Trophoblast cell (in vitro differentiated cells and primary cell): Measurements from ENCODE around the gene CDYL.
A peak's percentile ranks its signal among the peaks of the same experiment; 100 is the strongest.

ENCODE experiments used
- DNase-seq, 2 donors: peaks; one replicate each; pipeline ENCODE4 v3.0.0-alpha.2; 2016
- H2AFZ ChIP-seq: 2 replicates; pipeline ENCODE4 v1.6.1; 2013; ENCODE audit warnings: low read length, moderate library complexity, mild to moderate bottlenecking; ENCODE audit not compliant: insufficient read depth, poor library complexity
- H2AK5ac ChIP-seq: 2 replicates; pipeline ENCODE4 v1.6.1; 2013; ENCODE audit warnings: mild to moderate bottlenecking, low read length
- H2BK120ac ChIP-seq: 2 replicates; pipeline ENCODE4 v1.6.1; 2013; ENCODE audit warnings: low read length, mild to moderate bottlenecking, moderate library complexity; ENCODE audit not compliant: insufficient read depth, poor library complexity
- H2BK12ac ChIP-seq: 2 replicates; pipeline ENCODE4 v1.6.1; 2013; ENCODE audit warnings: mild to moderate bottlenecking, low read length, moderate library complexity
- H2BK5ac ChIP-seq: 2 replicates; pipeline ENCODE4 v1.6.1; 2013; ENCODE audit warnings: low read length, low read depth, moderate library complexity, mild to moderate bottlenecking; ENCODE audit not compliant: poor library complexity
- H3K14ac ChIP-seq: 2 replicates; pipeline ENCODE4 v1.6.1; 2013; ENCODE audit warnings: mild to moderate bottlenecking, low read length
- H3K18ac ChIP-seq: 2 replicates; pipeline ENCODE4 v1.6.1; 2013; ENCODE audit warnings: mild to moderate bottlenecking, low read length
- H3K23ac ChIP-seq: 2 replicates; pipeline ENCODE4 v1.6.1; 2013; ENCODE audit warnings: low read length
- H3K27ac ChIP-seq: 2 replicates; pipeline ENCODE4 v1.5.1; 2013; ENCODE audit warnings: low read depth, mild to moderate bottlenecking, inconsistent platforms, low read length, moderate library complexity
- H3K27me3 ChIP-seq: 2 replicates; pipeline ENCODE4 v1.6.1; 2013; ENCODE audit warnings: inconsistent platforms, mild to moderate bottlenecking, low read length, moderate library complexity; ENCODE audit not compliant: insufficient read depth
- H3K36me3 ChIP-seq, 2 experiments: 1 replicate in 1 of 2; 2 replicates in 1 of 2; pipeline ENCODE4 v1.6.1; 2013; ENCODE audit warnings: low read length in 2 of 2, mild to moderate bottlenecking in 2 of 2, moderate library complexity in 1 of 2; ENCODE audit not compliant: insufficient read depth in 2 of 2, control insufficient read depth in 1 of 2
- H3K4ac ChIP-seq: 2 replicates; pipeline ENCODE4 v1.6.1; 2013; ENCODE audit warnings: low read depth, mild to moderate bottlenecking, low read length, moderate library complexity
- H3K4me1 ChIP-seq, 2 experiments: 1 replicate in 1 of 2; 2 replicates in 1 of 2; pipeline ENCODE4 v1.6.1; 2013; ENCODE audit warnings: low read length in 2 of 2, mild to moderate bottlenecking in 2 of 2, moderate library complexity in 1 of 2; ENCODE audit not compliant: insufficient read depth in 2 of 2, control insufficient read depth in 1 of 2
- H3K4me2 ChIP-seq: 2 replicates; pipeline ENCODE4 v1.6.1; 2013; ENCODE audit warnings: inconsistent platforms, mild to moderate bottlenecking, low read length, moderate library complexity
- H3K4me3 ChIP-seq: 2 replicates; pipeline ENCODE4 v1.5.1; 2013; ENCODE audit warnings: mild to moderate bottlenecking, low read depth, low read length, inconsistent platforms
- H3K79me1 ChIP-seq: one replicate; pipeline ENCODE4 v1.6.1; 2013; ENCODE audit warnings: low read length
- H3K79me2 ChIP-seq: 2 replicates; pipeline ENCODE4 v1.6.1; 2013; ENCODE audit warnings: low read length, mild to moderate bottlenecking; ENCODE audit not compliant: control insufficient read depth, insufficient read depth, poor library complexity
- H3K9ac ChIP-seq: 2 replicates; pipeline ENCODE4 v1.6.1; 2013; ENCODE audit warnings: mild to moderate bottlenecking, low read length
- H3K9me3 ChIP-seq: 2 replicates; pipeline ENCODE4 v1.6.1; 2013; ENCODE audit warnings: low read depth, mild to moderate bottlenecking, control low read depth, inconsistent platforms, low read length; ENCODE audit not compliant: insufficient read depth
- H4K12ac ChIP-seq: 2 replicates; pipeline ENCODE4 v1.6.1; 2013; ENCODE audit warnings: low read depth, mild to moderate bottlenecking, low read length, moderate library complexity
- H4K8ac ChIP-seq: 2 replicates; pipeline ENCODE4 v1.6.1; 2013; ENCODE audit warnings: low read depth, mild to moderate bottlenecking, low read length, moderate library complexity
- H4K91ac ChIP-seq: one replicate; pipeline ENCODE4 v1.6.1; 2013; ENCODE audit warnings: low read depth, mild to moderate bottlenecking, low read length, moderate library complexity
- WGBS: extraction: QIAGEN DNeasy Blood & Tissue Kit; methylation state at CpG from one replicate; pipeline ENCODE4 v1.1.7; 2013; ENCODE audit warnings: missing lambda C conversion rate; ENCODE audit not compliant: insufficient read length, insufficient coverage; ENCODE audit errors: extremely low coverage; 5-methylcytosine and 5-hydroxymethylcytosine counted together

Gene CDYL

GRCh38 chr6:4815584-4815983, 39.4 kb downstream of the CDYL start:
- Histone ChIP-seq H3K4me3 (no peak overlapping the region), H3K79me1 (peaks cover 4% of the 10 kb centered on the region), H3K14ac (no peak overlapping the region), H2BK120ac (no peak overlapping the region), H3K23ac (no peak overlapping the region), H2AK5ac (no peak overlapping the region), H3K4me1 (peaks cover 9 to 11% of the 10 kb centered on the region in 2 experiments), H3K4me2 (no peak overlapping the region), H2AFZ (no peak overlapping the region), H3K79me2 (peaks cover 27% of the 10 kb centered on the region), H3K36me3 (peaks cover 0 to under 1% of the 10 kb centered on the region in 2 experiments), H3K9ac (no peak overlapping the region), H4K8ac (no peak overlapping the region), H4K91ac (no peak overlapping the region), H2BK5ac (no peak overlapping the region), H3K27ac (no peak overlapping the region), H4K12ac (no peak overlapping the region), H3K27me3 (no peaks in the 10 kb centered on the region), H3K18ac (no peak overlapping the region), H3K4ac (no peak overlapping the region), H2BK12ac (no peak overlapping the region), H3K9me3 (no peaks in the 10 kb centered on the region)
- no CpG with 5 or more reads among the region's 2 CpGs for WGBS
- DNase-seq = no peak

DNA sequence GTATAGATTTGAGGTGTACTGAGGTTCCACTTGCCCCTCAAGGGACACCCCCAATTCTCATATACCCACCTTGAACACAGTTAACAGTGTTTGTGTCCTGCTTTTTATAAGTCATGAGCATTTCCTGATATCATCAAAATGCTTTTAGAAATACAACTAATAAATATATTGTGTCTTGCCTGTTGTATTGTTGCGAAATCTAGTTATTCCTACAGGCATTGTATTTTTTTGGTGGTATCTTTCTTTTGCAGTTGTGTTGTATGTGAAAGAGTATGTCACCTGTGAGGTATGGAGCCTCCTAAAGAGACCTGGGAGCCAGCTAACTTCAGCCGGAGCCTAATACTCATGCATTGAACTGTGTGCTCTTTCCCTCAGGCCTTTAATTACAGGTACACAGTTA, 40.7 kb downstream of the CDYL start:
- H3K18ac ChIP-seq = no peak overlapping the region
- no peak overlapping the region for H2BK5ac ChIP-seq
- H3K27ac ChIP-seq = no peak overlapping the region
- no peak overlapping the region for H3K4me3 ChIP-seq
- H2BK120ac ChIP-seq = no peak overlapping the region
- peaks cover 1% of the 10 kb centered on the region for H3K79me1 ChIP-seq
- H3K9me3 ChIP-seq = no peaks in the 10 kb centered on the region
- H3K4ac ChIP-seq = peak overlapping the region; percentile 96
- peaks cover 5 to 8% of the 10 kb centered on the region in 2 experiments for H3K4me1 ChIP-seq
- WGBS = no CpG with 5 or more reads among the region's 2 CpGs
- H3K79me2 ChIP-seq = peaks cover 29% of the 10 kb centered on the region
- H3K9ac ChIP-seq = no peak overlapping the region
- no peak overlapping the region for H2BK12ac ChIP-seq
- H2AK5ac ChIP-seq = no peak overlapping the region
- H3K14ac ChIP-seq = no peak overlapping the region
- no peak overlapping the region for H3K23ac ChIP-seq
- H3K36me3 ChIP-seq = peaks cover 0 to 1% of the 10 kb centered on the region in 2 experiments
- H3K4me2 ChIP-seq = no peak overlapping the region
- H2AFZ ChIP-seq = no peak overlapping the region
- no peak for DNase-seq
- H4K8ac ChIP-seq = no peak overlapping the region
- H4K12ac ChIP-seq = no peak overlapping the region
- no peak overlapping the region for H4K91ac ChIP-seq
- H3K27me3 ChIP-seq = no peaks in the 10 kb centered on the region

DNA sequence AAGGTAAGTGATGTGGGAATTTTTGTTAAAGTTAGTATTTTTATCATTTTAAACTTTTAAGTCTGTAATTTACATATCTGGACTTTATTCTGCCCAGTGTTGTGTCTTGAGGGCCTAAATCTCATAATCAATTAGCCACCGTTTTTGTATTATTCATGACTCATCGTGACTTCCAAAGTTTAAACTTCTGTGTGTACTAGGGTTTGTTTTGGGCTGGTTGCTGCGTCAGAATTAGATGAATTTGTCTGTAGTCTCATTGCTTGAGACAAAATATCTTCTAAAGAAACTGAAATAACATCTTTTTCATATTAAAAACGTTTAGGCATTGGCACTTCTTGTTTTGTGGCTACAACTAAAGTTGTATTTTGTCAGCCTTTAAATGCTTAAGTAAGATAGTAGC, 41.3 kb downstream of the CDYL start:
- no peaks in the 10 kb centered on the region for H3K9me3 ChIP-seq
- H3K27me3 ChIP-seq = no peaks in the 10 kb centered on the region
- H3K18ac ChIP-seq = no peak overlapping the region
- H3K4me2 ChIP-seq = no peak overlapping the region
- no CpG with 5 or more reads among the region's 4 CpGs for WGBS
- H3K9ac ChIP-seq = no peak overlapping the region
- no peak overlapping the region for H3K14ac ChIP-seq
- H3K36me3 ChIP-seq = peaks cover 0 to 1% of the 10 kb centered on the region in 2 experiments
- DNase-seq = no peak
- peaks cover 3 to 6% of the 10 kb centered on the region in 2 experiments for H3K4me1 ChIP-seq
- peaks cover 29% of the 10 kb centered on the region for H3K79me2 ChIP-seq
- H4K12ac ChIP-seq = no peak overlapping the region
- H4K8ac ChIP-seq = no peak overlapping the region
- H2BK12ac ChIP-seq = no peak overlapping the region
- no peak overlapping the region for H3K4me3 ChIP-seq
- peak overlapping the region; percentile 93 for H3K4ac ChIP-seq
- H4K91ac ChIP-seq = no peak overlapping the region
- H3K23ac ChIP-seq = no peak overlapping the region
- H2BK120ac ChIP-seq = no peak overlapping the region
- no peak overlapping the region for H2AFZ ChIP-seq
- H2AK5ac ChIP-seq = no peak overlapping the region
- no peak overlapping the region for H2BK5ac ChIP-seq
- no peaks in the 10 kb centered on the region for H3K79me1 ChIP-seq
- H3K27ac ChIP-seq = no peak overlapping the region

GRCh38 chr6:4818272-4818938, 42.2 kb downstream of the CDYL start:
- WGBS = no CpG with 5 or more reads among the region's 4 CpGs
- DNase-seq = no peak
- H2BK5ac ChIP-seq = no peak overlapping the region

More at GRCh38 chr6:4818272-4818938, 42.2 kb downstream of the CDYL start:
- Histone ChIP-seq H3K27me3 (no peaks in the 10 kb centered on the region), H4K8ac (no peak overlapping the region), H3K27ac (no peak overlapping the region), H3K36me3 (peaks cover 0 to 1% of the 10 kb centered on the region in 2 experiments), H3K79me1 (no peaks in the 10 kb centered on the region), H2BK12ac (no peak overlapping the region), H4K12ac (no peak overlapping the region), H3K14ac (no peak overlapping the region), H3K4me3 (no peak overlapping the region), H2BK120ac (no peak overlapping the region), H3K4ac (peak overlapping the region; percentile 38), H3K23ac (no peak overlapping the region), H3K79me2 (peaks cover 27% of the 10 kb centered on the region), H3K4me2 (no peak overlapping the region), H3K9ac (no peak overlapping the region), H4K91ac (no peak overlapping the region), H3K9me3 (no peaks in the 10 kb centered on the region), H3K18ac (no peak overlapping the region), H2AFZ (no peak overlapping the region), H3K4me1 (peaks cover 3 to 6% of the 10 kb centered on the region in 2 experiments), H2AK5ac (no peak overlapping the region)
